Measurements from ENCODE around the gene ADGRG6. TPM values are rescaled to one million over a fixed set of nuclear protein-coding genes. Genes with fewer than 3 reads are reported as not detected.
"Not testable (repeated sequence)": the region's sequence is repeated elsewhere in the genome, so short reads cannot be mapped to it uniquely, and the experiment has no call there.

The ADGRG6 gene
- total RNA-seq, 1 donor from 2014 or later = 3.6 TPM

DNA sequence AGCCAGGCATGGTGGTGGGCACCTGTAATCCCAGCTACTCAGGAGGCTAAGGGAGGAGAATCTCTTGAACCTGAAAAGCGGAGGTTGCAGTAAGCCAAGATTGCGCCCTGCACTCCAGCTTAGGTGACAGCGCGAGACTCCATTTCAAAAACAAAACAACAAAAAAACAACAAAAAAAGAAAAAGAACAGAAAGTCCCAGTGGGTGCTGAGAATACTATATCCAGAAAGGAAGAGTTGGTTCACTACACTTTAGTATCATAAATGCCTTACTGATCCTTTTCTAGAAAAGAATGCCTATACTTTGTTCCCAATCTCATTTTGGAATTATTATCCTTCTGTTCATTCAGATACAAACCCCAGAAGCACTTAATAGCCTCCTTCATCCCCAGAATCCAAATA, 20.9 kb upstream of the ADGRG6 start:
- no peak overlapping the region for H3K4me3 ChIP-seq
- TF ChIP-seq, protein P1, sequence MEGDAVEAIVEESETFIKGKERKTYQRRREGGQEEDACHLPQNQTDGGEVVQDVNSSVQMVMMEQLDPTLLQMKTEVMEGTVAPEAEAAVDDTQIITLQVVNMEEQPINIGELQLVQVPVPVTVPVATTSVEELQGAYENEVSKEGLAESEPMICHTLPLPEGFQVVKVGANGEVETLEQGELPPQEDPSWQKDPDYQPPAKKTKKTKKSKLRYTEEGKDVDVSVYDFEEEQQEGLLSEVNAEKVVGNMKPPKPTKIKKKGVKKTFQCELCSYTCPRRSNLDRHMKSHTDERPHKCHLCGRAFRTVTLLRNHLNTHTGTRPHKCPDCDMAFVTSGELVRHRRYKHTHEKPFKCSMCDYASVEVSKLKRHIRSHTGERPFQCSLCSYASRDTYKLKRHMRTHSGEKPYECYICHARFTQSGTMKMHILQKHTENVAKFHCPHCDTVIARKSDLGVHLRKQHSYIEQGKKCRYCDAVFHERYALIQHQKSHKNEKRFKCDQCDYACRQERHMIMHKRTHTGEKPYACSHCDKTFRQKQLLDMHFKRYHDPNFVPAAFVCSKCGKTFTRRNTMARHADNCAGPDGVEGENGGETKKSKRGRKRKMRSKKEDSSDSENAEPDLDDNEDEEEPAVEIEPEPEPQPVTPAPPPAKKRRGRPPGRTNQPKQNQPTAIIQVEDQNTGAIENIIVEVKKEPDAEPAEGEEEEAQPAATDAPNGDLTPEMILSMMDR (IDR thresholded peaks at IDR 0.05; ENCODE audit: borderline replicate concordance) = no peak

DNA sequence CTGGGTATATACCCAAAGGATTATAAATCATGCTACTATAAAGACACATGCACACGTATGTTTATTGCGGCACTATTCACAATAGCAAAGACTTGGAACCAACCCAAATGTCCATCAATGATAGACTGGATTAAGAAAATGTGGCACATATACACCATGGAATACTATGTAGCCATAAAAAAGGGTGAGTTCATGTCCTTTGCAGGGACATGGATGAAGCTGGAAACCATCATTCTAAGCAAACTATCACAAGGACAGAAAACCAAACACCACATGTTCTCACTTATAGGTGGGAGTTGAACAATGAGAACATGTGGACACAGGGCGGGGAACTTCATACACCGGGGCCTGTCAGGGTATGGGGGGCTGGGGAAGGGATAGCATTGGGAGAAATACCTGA, 18.7 kb upstream of the ADGRG6 start:
- H3K4me3 ChIP-seq; DNase-seq; intact Hi-C loops (cut with micrococcal nuclease); H3K27me3 ChIP-seq (ENCODE audit: low read depth); H3K36me3 ChIP-seq; H3K27ac ChIP-seq (replicated peaks); H3K4me1 ChIP-seq: not testable (repeated sequence)
- H3K9me3 ChIP-seq (replicated peaks) = peaks cover 19% of the 10 kb centered on the region

More for the DNA sequence above, 20.9 kb upstream of the ADGRG6 start:
- no peaks in the 10 kb centered on the region for H3K4me1 ChIP-seq
- intact Hi-C loops (cut with micrococcal nuclease) = no loop called here
- H3K9me3 ChIP-seq (replicated peaks) = peaks cover 19% of the 10 kb centered on the region
- H3K27me3 ChIP-seq (ENCODE audit: low read depth) = no peaks in the 10 kb centered on the region
- DNase-seq = no peak
- no peaks in the 10 kb centered on the region for H3K36me3 ChIP-seq
- no peak overlapping the region for H3K27ac ChIP-seq (replicated peaks)

DNA sequence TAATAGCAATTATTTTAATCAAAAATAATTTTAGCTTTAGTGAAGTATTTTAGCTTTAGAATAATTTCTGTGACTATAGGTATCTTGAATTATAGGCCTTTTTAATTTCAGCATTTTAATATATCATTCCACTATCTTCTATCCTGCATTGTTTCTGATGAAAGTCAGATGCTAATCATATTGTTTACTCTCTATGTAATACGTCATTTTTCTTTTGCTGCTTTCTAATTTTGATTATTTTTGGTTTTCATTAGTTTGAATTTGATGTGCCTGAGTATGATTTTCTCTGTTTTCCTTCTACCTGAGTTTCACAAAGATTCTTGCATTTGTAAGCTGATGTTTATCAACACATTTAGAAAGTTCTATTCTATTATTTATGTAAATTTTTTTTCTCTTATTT, 17.4 kb upstream of the ADGRG6 start:
- Histone ChIP-seq H3K4me1 (no peaks in the 10 kb centered on the region), H3K27me3 (ENCODE audit: low read depth) (no peaks in the 10 kb centered on the region), H3K9me3 (replicated peaks) (peaks cover 19% of the 10 kb centered on the region), H3K27ac (replicated peaks) (no peak overlapping the region), H3K4me3 (no peak overlapping the region), H3K36me3 (no peaks in the 10 kb centered on the region)
- intact Hi-C loops (cut with micrococcal nuclease) = no loop called here
- DNase-seq = no peak
- TF ChIP-seq, protein P1 (IDR thresholded peaks at IDR 0.05; ENCODE audit: borderline replicate concordance) = no peak

DNA sequence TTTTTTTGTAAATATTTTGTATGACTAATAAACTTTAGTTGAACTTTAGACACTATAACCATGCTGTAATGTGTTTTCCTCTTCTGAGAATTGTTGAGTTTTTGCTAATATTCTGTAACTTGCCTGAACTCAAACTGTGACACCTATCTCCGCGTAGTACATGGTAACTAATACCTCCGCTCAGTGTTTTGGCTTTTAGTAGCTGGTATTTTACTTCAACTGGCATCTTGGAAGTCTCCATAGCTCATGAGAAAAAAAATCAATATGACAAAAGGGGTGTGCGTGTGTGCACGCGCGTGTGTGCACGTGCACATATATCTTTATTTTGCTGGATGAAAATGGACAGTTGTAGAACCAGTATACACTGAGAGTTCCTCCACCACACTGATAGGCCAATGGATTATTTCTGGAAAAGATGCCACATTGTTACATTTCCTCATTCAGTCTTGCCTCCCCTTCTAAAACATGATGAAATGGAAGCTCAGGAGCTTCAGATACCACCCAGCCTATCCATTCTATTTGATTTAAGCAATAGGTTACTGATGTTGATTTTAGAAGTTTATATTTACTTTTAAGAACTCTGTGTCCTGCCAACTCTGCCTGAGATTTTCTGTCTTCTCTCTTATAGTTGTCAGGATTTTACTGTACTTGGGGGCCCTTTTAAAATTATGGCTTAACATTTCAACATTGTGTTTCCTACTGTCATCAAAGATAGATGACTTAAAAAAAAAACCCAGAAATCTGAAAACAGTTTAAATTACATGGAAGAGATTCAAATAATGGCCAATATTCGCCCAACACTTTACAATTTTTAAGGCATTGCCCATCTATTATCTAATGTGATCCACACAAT, 16.3 kb upstream of the ADGRG6 start:
- no peak overlapping the region for H3K4me3 ChIP-seq
- TF ChIP-seq, protein P1 (IDR thresholded peaks at IDR 0.05; ENCODE audit: borderline replicate concordance) = no peak
- DNase-seq = no peak
- no peaks in the 10 kb centered on the region for H3K27me3 ChIP-seq (ENCODE audit: low read depth)
- intact Hi-C loops (cut with micrococcal nuclease) = no loop called here
- no peaks in the 10 kb centered on the region for H3K36me3 ChIP-seq
- no peak overlapping the region for H3K27ac ChIP-seq (replicated peaks)
- peaks cover 19% of the 10 kb centered on the region for H3K9me3 ChIP-seq (replicated peaks)
- H3K4me1 ChIP-seq = no peaks in the 10 kb centered on the region

DNA sequence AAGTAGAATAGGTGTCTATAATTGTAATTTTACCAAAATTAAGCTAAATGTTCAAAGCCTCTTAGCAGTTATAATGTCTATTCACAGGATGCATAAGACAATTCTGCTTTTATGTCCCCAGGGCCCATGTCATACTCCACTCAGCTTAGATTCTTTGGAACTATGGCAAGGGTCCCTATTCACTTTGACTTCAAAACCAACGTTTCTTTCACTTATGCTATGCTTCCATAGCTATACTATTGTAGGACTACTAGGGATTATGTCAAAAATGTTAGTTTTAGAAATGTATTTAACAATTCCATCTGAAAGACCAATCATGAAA, 15.8 kb upstream of the ADGRG6 start:
- TF ChIP-seq, protein P1 (IDR thresholded peaks at IDR 0.05; ENCODE audit: borderline replicate concordance) = no peak
- Histone ChIP-seq H3K4me1 (no peaks in the 10 kb centered on the region), H3K36me3 (no peaks in the 10 kb centered on the region), H3K27me3 (ENCODE audit: low read depth) (no peaks in the 10 kb centered on the region), H3K9me3 (replicated peaks) (peaks cover 15% of the 10 kb centered on the region), H3K27ac (replicated peaks) (no peak overlapping the region), H3K4me3 (no peak overlapping the region)
- no peak for DNase-seq
- intact Hi-C loops (cut with micrococcal nuclease) = no loop called here

DNA sequence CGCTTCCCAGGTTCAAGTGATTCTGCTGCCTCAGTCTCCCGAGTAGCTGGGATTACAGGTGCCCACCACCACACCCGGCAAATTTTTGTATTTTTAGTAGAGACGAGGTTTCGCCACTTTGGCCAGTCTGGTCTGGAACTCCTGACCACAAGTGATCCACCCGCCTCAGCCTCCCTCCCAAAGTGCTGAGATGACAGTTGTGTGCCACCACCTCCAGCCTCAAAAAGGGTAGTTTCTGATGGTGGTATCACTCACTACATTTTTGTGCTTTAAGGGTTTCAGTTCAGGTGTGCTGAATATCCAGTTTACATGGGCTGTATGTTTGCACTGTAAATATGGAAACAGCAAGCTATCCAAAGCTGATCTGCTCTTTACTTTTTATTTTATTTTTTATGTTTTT, 12.1 kb upstream of the ADGRG6 start:
- no peaks in the 10 kb centered on the region for H3K9me3 ChIP-seq (replicated peaks)
- no peaks in the 10 kb centered on the region for H3K4me1 ChIP-seq
- H3K4me3 ChIP-seq = no peak overlapping the region
- no peak for DNase-seq
- TF ChIP-seq, protein P1 (IDR thresholded peaks at IDR 0.05; ENCODE audit: borderline replicate concordance) = no peak
- H3K36me3 ChIP-seq = no peaks in the 10 kb centered on the region
- no peaks in the 10 kb centered on the region for H3K27me3 ChIP-seq (ENCODE audit: low read depth)
- intact Hi-C loops (cut with micrococcal nuclease) = no loop called here
- no peak overlapping the region for H3K27ac ChIP-seq (replicated peaks)

Data from left ventricle myocardium inferior (tissue), 1 donor.